ENCODE data around the gene NXPH3.
A peak's percentile ranks its signal among the peaks of the same experiment; 100 is the strongest.

The NXPH3 gene
- long read RNA-seq: 0 reads

- no peak within 1 kb of the TSS for H3K27ac ChIP-seq (replicated peaks)
- peak within 1 kb of the TSS; percentile 35 for H3K4me3 ChIP-seq (replicated peaks; ENCODE audit: insufficient read depth, low read length)
- TF ChIP-seq GABPA (IDR thresholded peaks at IDR 0.05; ENCODE audit: low read depth) (no peak), SPI1 (IDR thresholded peaks at IDR 0.05; ENCODE audit: borderline replicate concordance, low read depth) (no peak), POLR2AphosphoS5 (IDR thresholded peaks at IDR 0.05; ENCODE audit: low read depth) (no peak), REST (IDR thresholded peaks at IDR 0.05; ENCODE audit: insufficient replicate concordance, low read depth) (no peak), CTCF (IDR thresholded peaks at IDR 0.05; ENCODE audit: insufficient read depth, low read length) (no peak)
- peak in 1 of 2 experiments; percentile 64 for DNase-seq (ENCODE audit: low read depth in 1 of 2, low spot score in 1 of 2)
- H3K27me3 ChIP-seq (ENCODE audit: insufficient read depth, poor library complexity, severe bottlenecking): peaks cover 21% of the 10 kb centered on the region
Measured at GRCh38 chr17:49575679-49576087, at the start of gene NXPH3. Gene NXPH3, plus strand, starts transcription at chr17:49575871. Its CDS starts 349 bp downstream, at chr17:49576220.

GRCh38 chr17:49527927-49528651 lies 47.6 kb upstream of the NXPH3 start:
- no peak for DNase-seq (ENCODE audit: low read depth in 1 of 2, low spot score in 1 of 2)
- no peak overlapping the region for H3K4me3 ChIP-seq (replicated peaks; ENCODE audit: insufficient read depth, low read length)
- H3K27me3 ChIP-seq (ENCODE audit: insufficient read depth, poor library complexity, severe bottlenecking): peaks cover 3% of the 10 kb centered on the region
- H3K27ac ChIP-seq (replicated peaks): no peak overlapping the region
- TF ChIP-seq CTCF (IDR thresholded peaks at IDR 0.05; ENCODE audit: insufficient read depth, low read length): no peak
- TF ChIP-seq POLR2AphosphoS5 (IDR thresholded peaks at IDR 0.05; ENCODE audit: low read depth): no peak
- no peak for TF ChIP-seq REST (IDR thresholded peaks at IDR 0.05; ENCODE audit: insufficient replicate concordance, low read depth)
- TF ChIP-seq SPI1 (IDR thresholded peaks at IDR 0.05; ENCODE audit: borderline replicate concordance, low read depth): no peak
- no peak for TF ChIP-seq GABPA (IDR thresholded peaks at IDR 0.05; ENCODE audit: low read depth)

- Histone ChIP-seq H3K27ac (replicated peaks) (no peak overlapping the region), H3K27me3 (ENCODE audit: insufficient read depth, poor library complexity, severe bottlenecking) (peaks cover 3% of the 10 kb centered on the region), H3K4me3 (replicated peaks; ENCODE audit: insufficient read depth, low read length) (no peak overlapping the region)
- DNase-seq (ENCODE audit: low read depth in 1 of 2, low spot score in 1 of 2): no peak
- TF ChIP-seq SPI1 (IDR thresholded peaks at IDR 0.05; ENCODE audit: borderline replicate concordance, low read depth) (no peak), CTCF (IDR thresholded peaks at IDR 0.05; ENCODE audit: insufficient read depth, low read length) (no peak), POLR2AphosphoS5 (IDR thresholded peaks at IDR 0.05; ENCODE audit: low read depth) (no peak), REST (IDR thresholded peaks at IDR 0.05; ENCODE audit: insufficient replicate concordance, low read depth) (no peak), GABPA (IDR thresholded peaks at IDR 0.05; ENCODE audit: low read depth) (no peak)
Measured at GRCh38 chr17:49528966-49529365, 46.7 kb upstream of the NXPH3 start.

Measured in HL-60 (cell line).